Sigmoid colon (tissue), 4 donors: ENCODE measurements around the gene OR5L1.

Source experiments
- CTCF ChIP-seq, 4 experiments: fragments of 450-650 bp in 3 of 4; fragments of 200-600 bp in 1 of 4; IDR thresholded peaks; one replicate each; pipeline ENCODE4 v1.5.1; 2016 to 2019; ENCODE audit warnings: antibody characterized with exemption in 4 of 4, mild to moderate bottlenecking in 3 of 4, moderate library complexity in 2 of 4
- EP300 ChIP-seq, 4 donors: sonication (generic); formaldehyde crosslinking; IDR thresholded peaks; one replicate each; pipeline ENCODE4 v1.6.1; 2017; ENCODE audit warnings: antibody characterized with exemption in 4 of 4
- POLR2A ChIP-seq, 2 donors: fragments of 450-650 bp; IDR thresholded peaks; one replicate each; pipeline ENCODE4 v1.6.1; 2016; ENCODE audit warnings: antibody characterized with exemption in 2 of 2, mild to moderate bottlenecking in 2 of 2, moderate library complexity in 2 of 2
- POLR2AphosphoS5 ChIP-seq, 4 donors: sonication (generic); formaldehyde crosslinking; IDR thresholded peaks; one replicate each; pipeline ENCODE4 v1.6.1; 2017; ENCODE audit warnings: antibody characterized with exemption in 4 of 4

GRCh38 chr11:55852141-55852540, 41.0 kb downstream of the OR5L1 start:
- TF ChIP-seq CTCF (IDR thresholded peaks at IDR 0.05) (no peak), EP300 (IDR thresholded peaks at IDR 0.05) (no peak), POLR2A (IDR thresholded peaks at IDR 0.05) (no peak), POLR2AphosphoS5 (IDR thresholded peaks at IDR 0.05) (no peak)
